GM12891 (cell line): ENCODE measurements around the gene TRPC4AP.

ENCODE experiments used
- POLR2A ChIP-seq: IDR thresholded peaks from 2 replicates; pipeline ENCODE4 v1.6.1; 2011; ENCODE audit warnings: low read depth, low read length, control low read depth
- POLR2AphosphoS5 ChIP-seq: IDR thresholded peaks from 2 replicates; pipeline ENCODE4 v1.6.1; 2011; ENCODE audit warnings: low read depth, low read length, control low read depth

- TF ChIP-seq POLR2AphosphoS5, result no peak
- TF ChIP-seq POLR2A, result no peak
Observed at GRCh38 chr20:35007891-35008290, 84.7 kb downstream of the TRPC4AP start.
